GM23248 (cell line): ENCODE measurements around the gene FAM227B. TPM values are rescaled to one million over a fixed set of nuclear protein-coding genes. Genes with fewer than 3 reads are reported as not detected.

Experiments used
- DNase-seq: peaks from one replicate; pipeline ENCODE4 v3.0.0-alpha.2; 2015
- H2AFZ ChIP-seq: fragments of 200-600 bp; sonication (generic); 2 replicates; pipeline ENCODE4 v1.6.1; 2016; ENCODE audit warnings: antibody characterized with exemption
- H3F3A ChIP-seq: fragments of 200-600 bp; sonication (generic); 2 replicates; pipeline ENCODE4 v1.6.1; 2016; ENCODE audit warnings: mild to moderate bottlenecking, antibody characterized with exemption, mixed run types; ENCODE audit not compliant: insufficient read depth
- H3K27ac ChIP-seq: fragments of 200-600 bp; sonication (generic); 2 replicates; pipeline ENCODE4 v1.5.1; 2016; ENCODE audit warnings: mild to moderate bottlenecking
- H3K27me3 ChIP-seq: fragments of 200-600 bp; sonication (generic); replicated peaks from 2 replicates; pipeline ENCODE4 v1.6.1; 2016; ENCODE audit warnings: mild to moderate bottlenecking; ENCODE audit not compliant: insufficient read depth
- H3K36me3 ChIP-seq: fragments of 200-600 bp; sonication (generic); 2 replicates; pipeline ENCODE4 v1.6.1; 2016; ENCODE audit warnings: low read depth, mild to moderate bottlenecking
- H3K4me1 ChIP-seq: fragments of 200-600 bp; sonication (generic); 2 replicates; pipeline ENCODE4 v1.6.1; 2016; ENCODE audit warnings: mild to moderate bottlenecking; ENCODE audit not compliant: insufficient read depth
- H3K4me2 ChIP-seq: fragments of 200-600 bp; sonication (generic); one replicate; pipeline ENCODE4 v1.6.1; 2016; ENCODE audit warnings: mild to moderate bottlenecking; ENCODE audit not compliant: unreplicated experiment
- H3K4me3 ChIP-seq: fragments of 200-600 bp; sonication (generic); 2 replicates; pipeline ENCODE4 v1.5.1; 2016; ENCODE audit warnings: mild to moderate bottlenecking
- H3K79me2 ChIP-seq: fragments of 200-600 bp; sonication (generic); 2 replicates; pipeline ENCODE4 v1.6.1; 2016; ENCODE audit warnings: mild to moderate bottlenecking; ENCODE audit not compliant: insufficient read depth
- H3K9ac ChIP-seq: fragments of 200-600 bp; sonication (generic); 2 replicates; pipeline ENCODE4 v1.6.1; 2016; ENCODE audit warnings: mild to moderate bottlenecking
- H3K9me2 ChIP-seq: fragments of 200-600 bp; sonication (generic); 2 replicates; pipeline ENCODE4 v1.6.1; 2016; ENCODE audit warnings: mixed run types, mild to moderate bottlenecking, moderate library complexity; ENCODE audit not compliant: insufficient read depth
- H3K9me3 ChIP-seq: fragments of 200-600 bp; sonication (generic); one replicate; pipeline ENCODE4 v1.6.1; 2017; ENCODE audit warnings: low read depth
- H4K20me1 ChIP-seq: fragments of 200-600 bp; sonication (generic); 2 replicates; pipeline ENCODE4 v1.6.0; 2016; ENCODE audit not compliant: insufficient read depth
- EZH2 ChIP-seq: fragments of 200-600 bp; sonication (generic); IDR thresholded peaks from 2 replicates; pipeline ENCODE4 v1.6.1; 2018; ENCODE audit warnings: antibody characterized with exemption, mild to moderate bottlenecking; ENCODE audit not compliant: insufficient read depth, poor library complexity, severe bottlenecking
- EZH2phosphoT487 ChIP-seq: fragments of 200-600 bp; sonication (generic); IDR thresholded peaks from 2 replicates; pipeline ENCODE4 v1.6.1; 2018; ENCODE audit warnings: antibody characterized with exemption, moderate library complexity, mild to moderate bottlenecking, low read depth; ENCODE audit not compliant: insufficient read depth
- WGBS, 2 experiments: methylation state at CpG; one replicate each; pipeline ENCODE4 v1.1.6; 2015 to 2017; ENCODE audit warnings: low lambda C conversion rate in 2 of 2, low coverage in 1 of 2; ENCODE audit errors: missing lambda C conversion rate in 2 of 2; 5-methylcytosine and 5-hydroxymethylcytosine counted together
- in situ Hi-C: fragments of 300-500 bp; cut with MboI; formaldehyde crosslinking; loops from 2 replicates; pipeline ENCODE4 v1.15.0; 2020
- polyA plus RNA-seq: library from polyadenylated mRNA; unstranded; fragments of >200 nt; fragmentation: Nextera tagmentation; extraction: Ambion mirVana; gene quantifications from 2 replicates; pipeline ENCODE4 v1.2.1, GENCODE V29; 2016
- total RNA-seq: library from RNA; depleted of rRNA; stranded (reverse); fragments of >200 nt; shearing (Covaris generic); gene quantifications from 2 replicates; pipeline ENCODE4 v1.2.3, GENCODE V29; 2014

FAM227B gene
- total and polyA plus RNA-seq, 2 experiments from 2014 or later, result 4.4 to 10.0 TPM

- Histone ChIP-seq H3K9ac (peak overlapping the region; percentile 24; the same call in 1 of the 2 replicates), H3K9me2 (no peaks in the 10 kb centered on the region), H4K20me1 (no peaks in the 10 kb centered on the region), H3K4me1 (peaks cover 94% of the 10 kb centered on the region), H3K79me2 (peaks cover 100% of the 10 kb centered on the region), H2AFZ (no peak overlapping the region), H3K36me3 (peaks cover 42% of the 10 kb centered on the region), H3K27me3 (no peaks in the 10 kb centered on the region), H3K27ac (peak overlapping the region; percentile 79), H3K4me3 (peak overlapping the region; percentile 37; the same call in 1 of the 2 replicates), H3F3A (peaks cover 97% of the 10 kb centered on the region), H3K9me3 (no peaks in the 10 kb centered on the region), H3K4me2 (peak overlapping the region; percentile 52)
- in situ Hi-C loops, result no loop called here
- WGBS, 2 experiments, result 3 to 7% methylated on average over 2 of the region's 2 CpGs
- no peak for TF ChIP-seq EZH2
- no peak for TF ChIP-seq EZH2phosphoT487
- peak; percentile 53 for DNase-seq
Observed at GRCh38 chr15:49460411-49460941, 160.1 kb downstream of the FAM227B start.

- DNase-seq, result peak; percentile 83
- peaks cover 100% of the 10 kb centered on the region for H3K79me2 ChIP-seq
- peak overlapping the region; percentile 39 for H3K4me3 ChIP-seq
- TF ChIP-seq EZH2, result no peak
- TF ChIP-seq EZH2phosphoT487, result no peak
- no peaks in the 10 kb centered on the region for H3K9me3 ChIP-seq
- no peaks in the 10 kb centered on the region for H3K9me2 ChIP-seq
- peak overlapping the region; percentile 79 for H3K27ac ChIP-seq
- in situ Hi-C loops, result no loop called here
- WGBS, 2 experiments, result 0 to 4% methylated on average over 2 of the region's 2 CpGs
- no peaks in the 10 kb centered on the region for H4K20me1 ChIP-seq
- no peak overlapping the region for H2AFZ ChIP-seq
- H3K4me2 ChIP-seq, result peak overlapping the region; percentile 52
- no peaks in the 10 kb centered on the region for H3K27me3 ChIP-seq
- peak overlapping the region; percentile 52 for H3K9ac ChIP-seq
- peaks cover 94% of the 10 kb centered on the region for H3F3A ChIP-seq
- peaks cover 50% of the 10 kb centered on the region for H3K36me3 ChIP-seq
- peaks cover 81% of the 10 kb centered on the region for H3K4me1 ChIP-seq
Observed at GRCh38 chr15:49458145-49458544, 162.5 kb downstream of the FAM227B start.

DNA sequence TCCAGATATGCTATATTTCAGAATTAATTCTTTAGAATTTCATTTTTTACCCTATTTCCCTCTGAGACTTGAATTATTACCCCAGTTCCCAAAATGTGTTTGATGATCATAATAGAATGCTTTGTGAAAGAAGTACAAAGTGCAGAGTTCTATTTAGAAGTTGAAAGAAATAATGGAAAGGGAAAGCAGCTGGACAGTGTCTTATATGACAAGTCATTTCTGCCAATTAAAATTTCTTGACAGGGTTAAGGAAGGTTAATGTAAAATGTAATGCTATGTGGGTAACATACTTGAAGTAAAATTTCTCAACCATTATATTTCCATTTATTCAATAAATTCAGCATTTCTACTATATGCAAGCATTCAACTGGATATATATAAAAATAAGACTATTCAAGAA is 164.5 kb downstream of the FAM227B start:
- H4K20me1 ChIP-seq, result no peaks in the 10 kb centered on the region
- in situ Hi-C loops, result no loop called here

GRCh38 chr15:49452595-49452994 is 168.0 kb downstream of the FAM227B start:
- Histone ChIP-seq H3K4me3 (no peak overlapping the region), H3F3A (peaks cover 90% of the 10 kb centered on the region), H3K79me2 (peaks cover 100% of the 10 kb centered on the region), H3K9me3 (no peaks in the 10 kb centered on the region), H4K20me1 (no peaks in the 10 kb centered on the region), H3K4me2 (peak overlapping the region; percentile 23), H3K9ac (no peak overlapping the region), H3K9me2 (no peaks in the 10 kb centered on the region), H3K36me3 (peaks cover 64% of the 10 kb centered on the region), H3K27me3 (no peaks in the 10 kb centered on the region), H2AFZ (no peak overlapping the region), H3K4me1 (peaks cover 74% of the 10 kb centered on the region), H3K27ac (peak overlapping the region; percentile 24; the same call in 1 of the 2 replicates)
- DNase-seq, result peak; percentile 40
- WGBS, 2 experiments, result 19 to 29% methylated on average over 1 of the region's 1 CpG
- in situ Hi-C loops, result no loop called here
- TF ChIP-seq EZH2phosphoT487 (no peak), EZH2 (no peak)

More for the DNA sequence above, 164.5 kb downstream of the FAM227B start:
- H3K27me3 ChIP-seq, result no peaks in the 10 kb centered on the region
- no peaks in the 10 kb centered on the region for H3K9me3 ChIP-seq
- peak overlapping the region; percentile 0 for H3K4me2 ChIP-seq
- DNase-seq, result no peak
- peaks cover 100% of the 10 kb centered on the region for H3K79me2 ChIP-seq
- no peak overlapping the region for H2AFZ ChIP-seq
- H3K36me3 ChIP-seq, result peaks cover 57% of the 10 kb centered on the region
- H3F3A ChIP-seq, result peaks cover 91% of the 10 kb centered on the region
- peak overlapping the region; percentile 79 for H3K27ac ChIP-seq
- TF ChIP-seq EZH2 (no peak), EZH2phosphoT487 (no peak)
- H3K4me3 ChIP-seq, result no peak overlapping the region
- no peaks in the 10 kb centered on the region for H3K9me2 ChIP-seq
- H3K4me1 ChIP-seq, result peaks cover 77% of the 10 kb centered on the region
- H3K9ac ChIP-seq, result peak overlapping the region; percentile 21; the same call in 1 of the 2 replicates
